SU-DHL-6 (cell line): Measurements from ENCODE around the gene MARK2.

Source experiments
- H2AFZ ChIP-seq: fragments of 200-600 bp; sonication (generic); 2 replicates; pipeline ENCODE4 v1.6.1; 2014; ENCODE audit warnings: low read depth, mild to moderate bottlenecking, moderate library complexity, mixed read lengths, antibody characterized with exemption, low read length; ENCODE audit not compliant: severe bottlenecking
- H3F3A ChIP-seq: fragments of 200-600 bp; shearing (Covaris generic); 2 replicates; pipeline ENCODE4 v1.6.0; 2016; ENCODE audit warnings: antibody characterized with exemption, mild to moderate bottlenecking; ENCODE audit not compliant: insufficient read depth
- H3K27ac ChIP-seq: fragments of 200-600 bp; sonication (generic); 2 replicates; pipeline ENCODE4 v1.5.1; 2016; ENCODE audit warnings: low read depth, mild to moderate bottlenecking, low read length, moderate library complexity, mixed read lengths
- H3K27me3 ChIP-seq: fragments of 200-600 bp; sonication (generic), shearing (Covaris generic); 2 replicates; pipeline ENCODE4 v1.6.0; 2014; ENCODE audit warnings: mild to moderate bottlenecking, low read length
- H3K36me3 ChIP-seq: fragments of 200-600 bp; sonication (generic); 2 replicates; pipeline ENCODE4 v1.6.1; 2014; ENCODE audit warnings: mild to moderate bottlenecking, low read length, mixed read lengths
- H3K4me2 ChIP-seq: fragments of 300-600, 200-600 bp; shearing (Covaris generic), sonication (generic); 2 replicates; pipeline ENCODE4 v1.6.0; 2014; ENCODE audit warnings: low read length, low read depth, mild to moderate bottlenecking; ENCODE audit not compliant: poor library complexity, severe bottlenecking
- H3K4me3 ChIP-seq: fragments of 200-600 bp; sonication (generic); 2 replicates; pipeline ENCODE4 v1.5.1; 2014; ENCODE audit warnings: antibody characterized with exemption, low read length, mild to moderate bottlenecking, mixed read lengths; ENCODE audit not compliant: insufficient read depth, poor library complexity, severe bottlenecking
- H3K79me2 ChIP-seq: fragments of 200-600 bp; sonication (generic); 2 replicates; pipeline ENCODE4 v1.6.1; 2014; ENCODE audit warnings: mild to moderate bottlenecking, low read length, moderate library complexity; ENCODE audit not compliant: insufficient read depth
- H3K9ac ChIP-seq: fragments of 200-600 bp; sonication (generic); 2 replicates; pipeline ENCODE4 v1.7.0; 2014; ENCODE audit warnings: mild to moderate bottlenecking, low read length
- H3K9me2 ChIP-seq: fragments of 200-600 bp; sonication (generic); replicated peaks from 2 replicates; pipeline ENCODE4 v1.6.1; 2014; ENCODE audit warnings: low read length; ENCODE audit not compliant: insufficient read depth
- H3K9me3 ChIP-seq: fragments of 200-600 bp; sonication (generic); 2 replicates; pipeline ENCODE4 v1.6.1; 2014; ENCODE audit warnings: low read length, mixed read lengths; ENCODE audit not compliant: insufficient read depth
- H4K20me1 ChIP-seq: fragments of 200-600 bp; sonication (generic); 2 replicates; pipeline ENCODE4 v1.6.1; 2014; ENCODE audit warnings: low read depth, mild to moderate bottlenecking, antibody characterized with exemption, low read length, moderate library complexity, mixed read lengths
- CTCF ChIP-seq: fragments of 200-600 bp; sonication (generic); IDR thresholded peaks from one replicate; pipeline ENCODE4 v1.5.1; 2017; ENCODE audit warnings: antibody characterized with exemption, mild to moderate bottlenecking, low read length, moderate library complexity; ENCODE audit not compliant: insufficient read depth, poor library complexity, severe bottlenecking
- EZH2phosphoT487 ChIP-seq: fragments of 200-600 bp; sonication (generic), shearing (Covaris generic); conservative IDR thresholded peaks from 2 replicates; pipeline ENCODE4 v1.6.1; 2018; ENCODE audit warnings: mild to moderate bottlenecking, antibody characterized with exemption, low read length, moderate library complexity, mixed read lengths

The MARK2 gene

GRCh38 chr11:63931876-63932275 is 93.0 kb downstream of the MARK2 start:
- no peak overlapping the region for H3K9ac ChIP-seq

GRCh38 chr11:63933459-63933858 is 94.5 kb downstream of the MARK2 start:
- Histone ChIP-seq H3K36me3 (no peaks in the 10 kb centered on the region), H3K27me3 (no peaks in the 10 kb centered on the region), H3K9ac (no peak overlapping the region), H3F3A (no peaks in the 10 kb centered on the region), H3K4me2 (no peak overlapping the region), H3K9me2 (no peaks in the 10 kb centered on the region), H3K79me2 (no peaks in the 10 kb centered on the region), H3K9me3 (no peaks in the 10 kb centered on the region), H3K27ac (no peak overlapping the region), H4K20me1 (no peaks in the 10 kb centered on the region), H2AFZ (no peak overlapping the region), H3K4me3 (no peak overlapping the region)
- TF ChIP-seq EZH2phosphoT487: no peak
- TF ChIP-seq CTCF: no peak

More at GRCh38 chr11:63931876-63932275, 93.0 kb downstream of the MARK2 start:
- Histone ChIP-seq H3K9me2 (no peaks in the 10 kb centered on the region), H3K4me2 (no peak overlapping the region), H3K27ac (no peak overlapping the region), H2AFZ (no peak overlapping the region), H3K9me3 (no peaks in the 10 kb centered on the region), H3K27me3 (no peaks in the 10 kb centered on the region), H4K20me1 (no peaks in the 10 kb centered on the region), H3K4me3 (no peak overlapping the region), H3K79me2 (no peaks in the 10 kb centered on the region), H3F3A (no peaks in the 10 kb centered on the region), H3K36me3 (no peaks in the 10 kb centered on the region)
- no peak for TF ChIP-seq CTCF
- no peak for TF ChIP-seq EZH2phosphoT487

GRCh38 chr11:63937713-63938478 is 99.0 kb downstream of the MARK2 start:
- peaks cover 10% of the 10 kb centered on the region for H3F3A ChIP-seq
- H4K20me1 ChIP-seq: no peaks in the 10 kb centered on the region
- peak overlapping the region; percentile 99 for H2AFZ ChIP-seq
- H3K9me2 ChIP-seq: no peaks in the 10 kb centered on the region
- H3K27ac ChIP-seq: peak overlapping the region; percentile 80
- H3K4me3 ChIP-seq: peak overlapping the region; percentile 73
- no peaks in the 10 kb centered on the region for H3K9me3 ChIP-seq
- H3K36me3 ChIP-seq: no peaks in the 10 kb centered on the region
- H3K27me3 ChIP-seq: no peaks in the 10 kb centered on the region
- no peak for TF ChIP-seq CTCF
- TF ChIP-seq EZH2phosphoT487: no peak
- peak overlapping the region; percentile 80 for H3K9ac ChIP-seq
- peak overlapping the region; percentile 97 for H3K4me2 ChIP-seq
- peaks cover 38% of the 10 kb centered on the region for H3K79me2 ChIP-seq
